Amygdala (tissue), 56 donors: ENCODE results near the gene GALNT2.
A peak's percentile ranks its signal among the peaks of the same experiment; 100 is the strongest.

Source experiments
- DNase-seq, 56 donors: peaks; one replicate each; lab custom pipeline; 2025; lab: John Stamatoyannopoulos, UW

Gene GALNT2

DNA sequence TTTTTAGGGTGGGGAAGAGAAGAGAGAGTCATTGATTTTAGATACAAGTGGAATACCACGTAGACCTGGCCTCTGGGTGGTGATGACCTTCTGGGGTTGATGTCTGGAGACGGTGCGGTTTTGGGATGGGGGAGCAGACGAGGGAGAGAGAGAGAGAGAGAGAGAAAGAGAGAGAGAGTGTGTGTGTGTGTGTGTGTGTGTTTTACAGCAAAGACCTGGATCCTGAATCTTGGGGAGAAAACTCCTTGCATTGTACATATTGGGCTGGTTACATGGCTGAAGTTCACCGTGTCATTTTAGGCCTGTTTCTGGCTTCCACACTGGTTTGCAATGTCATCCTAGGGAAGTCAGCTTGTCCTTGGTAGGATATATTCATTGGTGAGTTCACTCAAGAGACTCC, 89.0 kb downstream of the GALNT2 start:
- DNase-seq: no peak

- DNase-seq: no peak
These were observed 89.5 kb downstream of the GALNT2 start for GRCh38 chr1:230156536-230156935.

DNA sequence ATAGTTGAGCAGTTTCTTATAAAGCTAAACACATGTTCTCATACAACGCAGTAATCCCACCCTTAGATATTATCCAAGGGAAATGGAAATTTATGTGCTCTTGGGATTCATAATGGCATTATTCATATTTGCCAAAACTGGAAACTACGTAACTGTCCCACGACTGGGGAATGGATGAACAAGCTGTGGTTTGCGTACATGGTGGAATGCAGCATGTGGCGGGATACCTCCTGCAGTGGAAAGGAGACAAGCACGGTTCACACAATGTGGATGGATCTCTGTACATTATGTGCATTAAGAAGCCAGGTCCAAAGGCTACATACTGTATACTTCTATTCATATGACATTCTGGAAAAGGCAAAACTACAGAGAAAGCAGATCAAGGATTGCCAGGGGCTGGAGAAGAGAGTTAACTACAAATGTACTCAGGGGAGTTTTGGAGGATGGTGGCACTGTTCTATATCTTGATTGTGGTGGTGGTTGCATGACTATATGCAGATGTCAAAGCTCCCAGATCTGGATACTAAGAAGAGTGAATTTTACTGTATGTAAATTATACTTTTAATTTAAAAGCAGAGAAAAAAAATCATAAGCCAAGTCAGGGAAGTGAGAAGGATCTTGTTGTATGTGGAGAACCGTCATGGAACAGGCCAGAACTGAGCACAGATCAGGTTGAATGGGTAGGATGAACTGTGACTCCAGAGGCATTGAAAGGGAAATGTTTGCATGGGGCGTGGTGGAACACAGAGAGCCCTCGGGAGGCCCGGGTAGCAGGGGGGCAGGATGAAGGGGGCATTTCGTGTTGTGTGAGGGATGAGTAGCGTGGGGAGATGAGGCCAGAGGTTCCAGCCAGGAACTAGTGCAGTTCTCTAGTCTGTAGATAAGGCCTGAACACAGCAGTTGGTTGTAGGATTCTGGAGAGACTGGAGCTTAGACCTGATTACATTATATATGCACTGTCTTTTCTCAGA, 90.7 kb downstream of the GALNT2 start:
- DNase-seq: no peak

DNA sequence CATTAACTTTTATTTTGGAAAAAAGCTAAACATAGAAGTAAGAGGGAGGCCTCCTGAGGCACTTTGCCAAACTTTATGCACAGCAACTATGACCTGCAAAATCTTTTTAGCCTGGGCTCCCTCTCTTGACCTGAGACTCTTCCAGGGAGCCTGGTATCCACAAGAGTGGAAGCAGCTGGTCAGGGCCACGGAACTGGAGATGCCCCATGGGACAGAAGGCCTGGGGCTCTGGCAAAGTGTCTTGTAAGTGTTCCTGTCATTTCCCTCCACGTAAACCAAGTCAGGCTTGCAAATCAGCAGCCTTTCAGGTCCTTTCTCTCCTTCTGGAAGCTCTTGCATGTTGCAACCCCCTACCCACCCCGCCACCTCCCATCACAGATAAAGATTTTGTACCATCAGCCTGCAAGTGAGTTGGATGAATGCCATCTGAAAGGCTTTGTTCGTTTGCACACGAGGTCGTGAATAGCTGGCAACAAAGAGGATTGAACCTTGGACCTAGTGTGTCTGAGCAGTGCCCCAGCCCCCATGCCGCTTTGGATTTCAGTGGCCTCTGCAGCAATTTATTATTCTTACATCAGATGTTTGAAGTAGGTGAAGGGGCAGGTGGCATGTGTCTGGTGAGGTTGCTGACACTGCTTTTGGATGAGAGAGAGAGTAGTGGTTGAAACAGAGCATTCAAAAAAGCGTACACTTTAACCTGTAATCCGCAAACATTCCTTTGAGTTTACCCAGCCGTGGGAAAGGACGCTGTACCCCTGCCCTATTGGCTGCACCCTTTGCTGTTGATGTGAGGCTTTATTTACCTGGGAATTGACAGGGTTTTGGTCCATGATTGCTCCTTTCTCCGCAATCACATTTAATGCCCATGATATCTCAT, 91.6 kb downstream of the GALNT2 start:
- no peak for DNase-seq

DNA sequence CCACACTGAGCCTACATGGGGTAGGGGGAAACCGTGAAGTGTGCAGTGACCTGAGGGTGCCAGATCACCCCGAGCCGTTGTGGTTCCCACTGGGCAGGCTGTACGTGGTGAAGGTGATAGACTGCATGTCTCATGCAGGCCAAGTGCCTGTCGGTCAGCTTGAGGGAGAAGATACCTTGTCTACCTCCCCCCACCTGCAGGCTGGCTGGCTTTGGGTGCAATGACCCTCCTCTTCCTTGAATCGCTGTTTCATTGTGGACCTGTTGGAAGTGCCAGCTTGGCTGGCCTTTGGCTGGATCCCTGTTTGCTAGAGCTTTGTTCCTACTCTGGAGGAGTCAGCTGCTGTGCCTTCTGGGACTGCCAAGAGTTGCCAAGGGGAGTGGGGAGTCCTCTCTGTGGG, 92.5 kb downstream of the GALNT2 start:
- no peak for DNase-seq

- no peak for DNase-seq
These were observed 94.1 kb downstream of the GALNT2 start for GRCh38 chr1:230160957-230161771.

- DNase-seq: no peak
These were observed 96.2 kb downstream of the GALNT2 start for GRCh38 chr1:230163205-230163604.

- DNase-seq: no peak
These were observed 96.7 kb downstream of the GALNT2 start for GRCh38 chr1:230163719-230164118.

DNA sequence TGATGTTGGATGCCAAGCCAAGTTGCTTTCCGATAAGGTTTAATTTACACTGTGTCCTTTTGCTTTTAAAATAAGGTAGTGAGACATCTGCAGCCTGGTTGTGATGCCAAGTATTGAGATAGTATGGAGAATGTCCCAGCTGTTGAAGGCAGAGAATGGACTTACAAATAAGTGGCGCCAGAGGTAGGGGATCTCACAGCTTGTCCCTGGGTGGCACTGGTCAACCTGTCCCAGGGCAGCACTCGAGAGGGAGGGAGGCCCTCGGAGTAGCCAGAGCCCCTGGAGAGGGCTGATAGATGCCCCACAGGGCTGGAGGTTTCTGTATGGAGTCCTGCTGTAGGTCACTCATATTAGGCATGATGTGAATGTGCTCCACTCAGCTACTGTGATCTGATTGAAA, 98.5 kb downstream of the GALNT2 start:
- DNase-seq: no peak

DNA sequence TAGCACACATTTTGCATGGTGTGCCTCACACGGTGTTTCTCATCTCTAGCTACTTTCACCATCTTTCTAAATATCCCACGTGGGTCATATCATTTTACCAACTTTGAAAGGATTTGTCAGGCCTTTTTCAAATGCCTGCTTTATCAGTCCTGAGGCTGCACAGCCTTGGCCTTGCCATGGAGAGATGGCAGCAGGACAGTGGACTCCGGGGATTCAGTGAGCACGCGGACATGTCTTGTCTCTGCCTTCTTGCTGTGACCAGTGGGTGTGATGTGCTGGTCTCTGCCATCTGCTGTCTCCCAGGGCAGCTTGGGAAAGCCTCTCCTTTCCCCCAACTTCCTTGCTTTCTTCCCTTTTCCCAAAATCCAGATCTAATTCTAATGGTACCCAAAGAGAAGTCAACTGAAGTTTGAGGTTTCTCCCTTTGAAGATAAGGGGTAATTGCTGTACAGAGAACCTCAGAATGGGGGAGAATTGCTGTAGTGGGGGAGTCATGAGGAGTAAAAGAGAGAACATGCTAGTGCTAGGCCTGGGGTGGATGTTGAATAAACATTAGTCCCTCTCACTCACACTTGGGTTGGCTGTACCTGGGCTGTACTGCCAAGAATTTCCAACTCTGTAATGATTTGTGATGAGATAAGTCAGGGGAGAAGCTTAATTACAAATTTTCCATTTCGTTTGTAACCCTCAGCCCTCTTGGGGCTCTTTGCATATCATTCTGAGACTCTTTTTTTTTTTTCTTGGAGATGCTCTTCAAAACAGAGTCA, 99.5 kb downstream of the GALNT2 start:
- DNase-seq: no peak

GRCh38 chr1:230167419-230167852, 100.4 kb downstream of the GALNT2 start:
- DNase-seq: no peak

DNA sequence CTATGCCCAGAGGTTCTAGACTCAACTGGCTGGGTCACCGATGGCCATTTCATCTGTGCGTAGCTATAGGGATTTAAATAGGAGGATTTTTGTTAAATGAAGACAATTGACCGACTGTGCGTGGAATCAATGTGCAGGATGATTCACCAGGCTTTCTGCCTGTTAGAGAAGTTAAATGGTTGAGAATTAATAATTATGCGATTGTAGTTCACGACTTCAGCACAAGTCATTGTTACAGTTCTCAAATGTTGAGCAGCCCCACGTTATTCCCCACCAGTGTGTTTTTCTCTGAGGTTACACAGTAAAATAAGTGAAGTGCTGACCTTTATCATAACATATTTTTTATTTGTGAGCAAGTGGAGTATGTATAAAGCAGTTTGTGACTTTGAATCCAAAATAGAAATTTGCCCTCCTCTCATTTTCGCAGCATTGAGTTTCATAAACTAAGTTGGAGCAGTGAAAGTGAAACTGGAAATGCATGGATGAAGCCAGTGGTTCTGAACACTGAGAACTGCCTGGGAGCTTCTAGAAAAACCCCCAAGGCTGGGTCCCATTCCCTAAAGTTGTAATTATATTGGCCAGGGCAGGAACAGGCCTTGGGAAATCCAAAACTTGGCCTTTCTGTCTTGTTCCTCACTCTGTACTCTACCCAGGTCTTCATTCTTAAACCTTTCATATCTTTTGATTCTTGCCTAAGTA, 102.6 kb downstream of the GALNT2 start:
- peak in 1 of 56 donors; percentile 27 for DNase-seq

- DNase-seq: no peak
These were observed 103.1 kb downstream of the GALNT2 start for GRCh38 chr1:230170153-230170547.

GRCh38 chr1:230170622-230171021, 103.6 kb downstream of the GALNT2 start:
- no peak for DNase-seq

DNA sequence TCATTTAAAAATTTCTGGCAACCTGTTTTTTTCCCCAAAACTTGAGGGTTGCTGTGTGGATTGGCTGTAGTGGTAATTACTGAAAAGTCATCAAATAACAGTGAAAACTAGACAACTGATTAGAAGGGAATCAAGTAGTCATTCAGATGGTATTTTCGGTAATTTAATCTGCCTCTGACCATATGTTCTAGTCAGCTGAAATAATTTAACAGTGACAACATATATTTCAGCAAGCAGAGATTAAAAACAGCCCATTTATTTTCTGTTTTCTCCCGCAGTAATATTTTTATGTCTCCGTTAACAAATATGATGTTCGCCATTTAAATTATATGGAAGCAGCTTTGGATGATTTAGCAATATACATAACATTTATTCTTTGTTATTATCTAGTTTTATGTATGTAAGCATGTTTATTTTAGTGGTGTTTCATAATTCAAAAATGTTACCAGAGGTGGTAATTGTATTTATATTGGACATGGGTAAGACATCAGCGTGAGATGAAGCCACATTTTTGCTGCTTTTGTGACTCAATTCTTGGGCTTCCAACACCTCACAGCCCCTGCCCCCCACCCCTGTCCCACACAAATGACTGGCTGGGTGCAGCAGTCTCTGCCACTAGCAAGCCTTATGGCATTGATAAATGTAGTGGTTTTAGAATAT, 104.4 kb downstream of the GALNT2 start:
- no peak for DNase-seq

GRCh38 chr1:230172016-230172537, 105.0 kb downstream of the GALNT2 start:
- DNase-seq: no peak

DNA sequence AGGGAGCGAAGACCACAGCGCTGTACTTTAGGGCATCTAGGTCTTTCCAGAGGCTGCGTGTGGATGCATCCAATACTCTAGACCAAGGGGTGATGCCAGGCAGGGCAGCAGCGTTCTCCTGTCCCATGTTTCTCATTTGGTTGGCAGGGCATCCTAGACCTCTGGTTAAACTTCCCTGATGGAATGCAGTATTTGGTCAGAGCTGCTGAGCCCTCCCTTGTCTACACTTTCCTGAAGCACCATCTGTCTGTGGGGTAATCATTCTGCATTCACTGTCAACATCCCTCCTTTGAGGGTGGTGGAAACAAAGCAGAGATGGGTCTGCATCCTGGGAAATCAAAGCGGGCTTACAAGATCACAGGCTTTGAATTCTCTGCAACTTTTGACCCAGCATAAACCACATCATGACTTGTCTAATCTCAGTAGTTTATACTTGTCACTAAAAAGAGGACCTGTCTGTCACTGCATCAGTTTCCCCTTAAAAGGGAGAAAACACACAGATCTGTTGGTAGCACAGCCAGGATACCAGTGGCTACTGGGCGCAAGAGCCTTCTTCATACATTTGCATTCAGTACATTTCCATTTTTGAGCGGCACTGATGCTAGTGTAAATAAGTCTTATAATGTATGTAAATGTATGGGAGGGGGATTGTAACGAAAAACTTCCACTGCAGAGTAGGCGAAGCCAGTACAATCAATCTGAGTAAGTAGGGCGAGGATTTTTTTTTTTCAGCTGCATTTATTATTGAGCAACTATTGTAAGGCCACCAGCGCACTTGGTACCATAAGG, 106.3 kb downstream of the GALNT2 start:
- DNase-seq: no peak
